Keratinocyte (primary cell): ENCODE results near the gene BLNK.

Source experiments
- CTCF ChIP-seq, 3 experiments: IDR thresholded peaks in 1 of 3; conservative IDR thresholded peaks in 1 of 3; optimal IDR thresholded peaks in 1 of 3; 2 replicates in 2 of 3; 3 replicates in 1 of 3; pipeline versions ENCODE3 to v1.5.1; 2011; ENCODE audit warnings: low read length in 3 of 3, mild to moderate bottlenecking in 3 of 3, moderate library complexity in 2 of 3, control low read depth in 1 of 3, inconsistent platforms in 1 of 3; ENCODE audit not compliant: insufficient read depth in 2 of 3; ENCODE audit errors: extremely low read depth in 1 of 3
- EZH2 ChIP-seq: IDR thresholded peaks from one replicate; pipeline ENCODE4 v1.6.1; 2012; ENCODE audit warnings: inconsistent platforms, mild to moderate bottlenecking, low read length, moderate library complexity

GRCh38 chr10:96153070-96153469 is 118.3 kb downstream of the BLNK start:
- TF ChIP-seq CTCF (optimal IDR thresholded peaks at IDR 0.05 in 1 of 3, IDR thresholded peaks at IDR 0.05 in 1 of 3, conservative IDR thresholded peaks at IDR 0.05 in 1 of 3; ENCODE audit: extremely low read depth in 1 of 3, insufficient read depth in 2 of 3, low read length in 3 of 3) (no peak), EZH2 (no peak)
